Coronary artery (tissue), 2 donors: ENCODE results near the gene DNAJC18.

ENCODE experiments used
- DNase-seq: peaks from one replicate; pipeline ENCODE4 v3.0.0-alpha.2; 2017; ENCODE audit warnings: low spot score
- H3K27ac ChIP-seq, 2 donors: fragments of 200-600 bp; sonication (generic); one replicate each; pipeline ENCODE4 v1.5.1; 2016 to 2019
- H3K4me3 ChIP-seq: fragments of 200-600 bp; sonication (generic); 2 replicates; pipeline ENCODE4 v1.5.1; 2016; ENCODE audit warnings: mild to moderate bottlenecking, moderate library complexity
- TF ChIP-seq, protein P1 (sequence below): fragments of 200-600 bp; sonication (generic); IDR thresholded peaks from one replicate; pipeline ENCODE4 v1.5.1; 2019; ENCODE audit warnings: antibody characterized with exemption

DNAJC18 gene

DNA sequence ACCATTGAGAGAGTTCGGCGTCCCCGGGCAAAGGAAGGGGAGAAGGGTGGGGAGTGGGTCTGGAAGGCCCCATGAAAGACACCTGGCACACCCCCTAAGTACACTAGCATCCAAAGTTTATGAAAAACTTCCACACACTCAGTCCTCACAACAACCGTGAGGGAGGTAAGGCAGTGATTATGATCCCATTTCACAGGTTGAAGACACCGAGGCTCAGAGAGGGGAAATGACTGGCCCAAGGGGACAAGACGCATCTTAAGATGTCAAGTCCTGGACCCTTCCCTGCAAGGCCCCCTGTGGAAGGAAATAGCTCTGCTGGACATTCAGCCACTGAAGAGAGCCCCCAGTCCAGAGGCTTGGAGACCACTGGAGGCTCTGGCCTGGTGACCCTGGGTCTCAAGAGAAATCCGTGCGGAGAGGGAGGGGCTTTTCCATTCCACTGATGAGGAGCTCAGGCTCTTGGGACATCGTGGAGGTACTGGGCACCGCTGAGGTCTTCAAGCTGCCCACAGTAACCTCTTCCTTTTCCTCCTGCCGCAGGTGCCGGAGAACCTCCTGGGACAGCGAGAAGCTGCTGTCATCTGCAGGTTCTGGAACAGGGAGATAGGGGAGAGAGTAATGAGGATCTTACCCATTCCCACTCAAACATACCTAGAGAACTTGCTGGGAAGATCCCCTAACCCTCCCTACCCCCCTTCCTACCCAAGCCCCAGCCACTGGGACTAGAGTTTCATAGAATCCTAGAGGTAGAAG, 36.7 kb upstream of the DNAJC18 start:
- H3K4me3 ChIP-seq = no peak overlapping the region
- TF ChIP-seq, protein P1, sequence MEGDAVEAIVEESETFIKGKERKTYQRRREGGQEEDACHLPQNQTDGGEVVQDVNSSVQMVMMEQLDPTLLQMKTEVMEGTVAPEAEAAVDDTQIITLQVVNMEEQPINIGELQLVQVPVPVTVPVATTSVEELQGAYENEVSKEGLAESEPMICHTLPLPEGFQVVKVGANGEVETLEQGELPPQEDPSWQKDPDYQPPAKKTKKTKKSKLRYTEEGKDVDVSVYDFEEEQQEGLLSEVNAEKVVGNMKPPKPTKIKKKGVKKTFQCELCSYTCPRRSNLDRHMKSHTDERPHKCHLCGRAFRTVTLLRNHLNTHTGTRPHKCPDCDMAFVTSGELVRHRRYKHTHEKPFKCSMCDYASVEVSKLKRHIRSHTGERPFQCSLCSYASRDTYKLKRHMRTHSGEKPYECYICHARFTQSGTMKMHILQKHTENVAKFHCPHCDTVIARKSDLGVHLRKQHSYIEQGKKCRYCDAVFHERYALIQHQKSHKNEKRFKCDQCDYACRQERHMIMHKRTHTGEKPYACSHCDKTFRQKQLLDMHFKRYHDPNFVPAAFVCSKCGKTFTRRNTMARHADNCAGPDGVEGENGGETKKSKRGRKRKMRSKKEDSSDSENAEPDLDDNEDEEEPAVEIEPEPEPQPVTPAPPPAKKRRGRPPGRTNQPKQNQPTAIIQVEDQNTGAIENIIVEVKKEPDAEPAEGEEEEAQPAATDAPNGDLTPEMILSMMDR = no peak
- DNase-seq = no peak
- peak overlapping the region in 1 of 2 donors; percentile 55 for H3K27ac ChIP-seq

GRCh38 chr5:139474890-139475791, 35.8 kb upstream of the DNAJC18 start:
- no peak for DNase-seq
- TF ChIP-seq, protein P1 = no peak
- Histone ChIP-seq H3K27ac (peak overlapping the region in 1 of 2 donors; percentile 55), H3K4me3 (no peak overlapping the region)

DNA sequence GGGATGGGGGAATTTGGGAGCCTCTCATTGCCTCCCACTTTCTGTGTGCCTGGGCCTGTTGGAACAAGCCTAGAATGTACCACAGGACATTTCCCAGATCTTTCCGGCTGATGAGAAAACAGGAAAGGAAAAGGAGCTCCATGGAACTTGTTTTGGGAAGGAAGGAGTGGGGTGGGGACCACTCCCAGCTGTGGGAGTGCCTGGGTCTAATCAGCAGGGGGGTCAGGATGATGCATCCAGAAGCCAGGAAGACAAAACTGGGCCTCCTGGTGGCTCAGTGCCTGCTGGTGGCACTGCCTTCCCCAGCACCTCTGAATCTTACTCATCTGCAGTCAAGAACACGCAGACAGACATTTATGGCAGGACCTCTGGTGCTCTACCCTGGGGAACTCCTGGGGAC, 34.2 kb upstream of the DNAJC18 start:
- Histone ChIP-seq H3K27ac (peak overlapping the region in 1 of 2 donors; percentile 46), H3K4me3 (no peak overlapping the region)
- TF ChIP-seq, protein P1 = no peak
- no peak for DNase-seq

- TF ChIP-seq, protein P1 = no peak
- no peak overlapping the region for H3K4me3 ChIP-seq
- H3K27ac ChIP-seq = peak overlapping the region; percentile 3 to 46
- DNase-seq = no peak
These were observed 33.8 kb upstream of the DNAJC18 start for GRCh38 chr5:139473105-139473504.

DNA sequence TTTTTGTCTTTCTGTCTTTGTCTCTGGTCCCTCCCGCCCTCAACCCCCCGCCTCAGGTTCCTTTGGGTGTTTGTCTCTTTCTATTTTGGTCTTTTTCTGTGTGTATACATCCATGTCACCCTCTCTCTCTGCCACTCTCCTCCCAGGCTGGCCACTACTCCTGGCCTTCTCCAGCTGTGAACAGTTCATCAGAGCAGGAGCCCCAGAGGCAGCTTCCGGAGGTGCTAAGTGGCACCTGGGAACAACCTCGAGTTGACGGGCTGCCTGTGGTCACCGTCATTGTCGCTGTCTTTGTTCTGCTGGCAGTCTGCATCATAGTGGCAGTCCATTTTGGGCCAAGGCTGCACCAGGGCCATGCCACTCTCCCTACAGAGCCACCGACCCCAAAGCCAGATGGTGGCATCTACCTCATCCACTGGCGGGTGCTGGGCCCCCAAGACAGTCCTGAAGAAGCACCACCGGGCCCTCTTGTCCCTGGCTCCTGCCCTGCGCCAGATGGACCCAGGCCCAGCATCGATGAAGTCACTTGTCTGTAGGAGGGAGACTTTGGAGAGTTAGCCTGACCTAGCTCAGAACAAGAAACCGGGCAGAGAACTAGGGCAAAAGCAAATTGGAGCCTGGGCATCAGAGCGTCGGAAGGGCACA, 33.2 kb upstream of the DNAJC18 start:
- DNase-seq = no peak
- Histone ChIP-seq H3K4me3 (no peak overlapping the region), H3K27ac (peak overlapping the region; percentile 3 to 46)
- TF ChIP-seq, protein P1 = no peak

DNA sequence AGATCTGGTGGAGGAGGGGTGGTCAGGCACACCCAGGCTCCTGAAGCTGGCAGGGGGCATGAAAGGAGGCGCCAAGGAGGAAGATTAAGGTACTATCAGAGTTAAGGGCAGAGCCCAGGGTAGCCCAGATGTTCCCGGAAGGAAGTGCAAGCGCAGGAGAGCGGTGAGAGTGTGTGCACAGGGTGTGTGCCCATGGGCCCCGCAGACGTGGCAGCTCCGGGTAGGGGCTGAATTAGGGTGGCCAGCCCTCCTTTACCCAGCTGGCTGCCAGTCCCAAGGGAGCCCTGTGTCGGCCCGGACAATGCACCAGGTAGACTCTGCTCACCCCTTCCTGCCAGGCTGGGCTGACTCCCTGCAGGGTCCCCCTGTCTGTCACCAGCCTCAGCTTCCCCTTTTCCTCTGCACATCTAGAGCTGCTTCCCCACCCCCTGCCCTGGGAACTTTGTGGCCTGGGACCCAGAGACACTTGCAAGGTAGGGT, 31.5 kb upstream of the DNAJC18 start, which contains the start of gene SMIM33:
SMIM33 (plus strand) TSS at position 184 of the 480 bp plus-strand sequence; CDS start at position 302, 118 bp downstream.
- no peak for DNase-seq
- TF ChIP-seq, protein P1 = no peak
- Histone ChIP-seq H3K27ac (no peak within 1 kb of the TSS), H3K4me3 (no peak within 1 kb of the TSS)
